Esophagus squamous epithelium (tissue), 5 donors: ENCODE measurements around the gene CHST12. TPM values are rescaled to one million over a fixed set of nuclear protein-coding genes. Genes with fewer than 3 reads are reported as not detected.
A peak's percentile ranks its signal among the peaks of the same experiment; 100 is the strongest.

Experiments used
- DNase-seq: peaks from one replicate; lab custom pipeline; 2025; lab: John Stamatoyannopoulos, UW
- H3K27ac ChIP-seq, 4 donors: fragments of 200-600 bp; sonication (generic); one replicate each; pipeline ENCODE4 v1.5.1; 2016 to 2019; ENCODE audit warnings: mild to moderate bottlenecking in 1 of 4
- H3K27me3 ChIP-seq, 4 donors: fragments of 200-600 bp; sonication (generic); 1 replicate in 3 of 4; 2 replicates in 1 of 4; pipeline versions ENCODE4 v1.5.1 to v1.6.0; 2017 to 2021; ENCODE audit warnings: antibody characterized with exemption in 1 of 4
- H3K36me3 ChIP-seq, 3 donors: fragments of 200-600 bp; sonication (generic); one replicate each; pipeline ENCODE4 v1.5.1; 2016 to 2019
- H3K4me1 ChIP-seq, 3 donors: fragments of 200-600 bp; sonication (generic); one replicate each; pipeline ENCODE4 v1.5.1; 2017 to 2019
- H3K4me3 ChIP-seq, 4 donors: fragments of 200-600 bp; sonication (generic); 1 replicate in 3 of 4; 2 replicates in 1 of 4; pipeline ENCODE4 v1.5.1; 2016 to 2019; ENCODE audit warnings: mild to moderate bottlenecking in 2 of 4, moderate library complexity in 1 of 4
- H3K9me3 ChIP-seq, 3 donors: fragments of 200-600 bp; sonication (generic); one replicate each; pipeline ENCODE4 v1.5.1; 2016 to 2019
- POLR2A ChIP-seq, 4 donors: fragments of 450-650 bp; IDR thresholded peaks; one replicate each; pipeline ENCODE4 v1.6.1; 2017; ENCODE audit warnings: antibody characterized with exemption in 4 of 4, mild to moderate bottlenecking in 4 of 4, moderate library complexity in 3 of 4
- WGBS, 2 donors: methylation state at CpG; one replicate each; pipeline ENCODE4 v1.1.5; 2018; 5-methylcytosine and 5-hydroxymethylcytosine counted together
- intact Hi-C: fragments of 100-400 bp; cut with DNase I; formaldehyde crosslinking; loops from one replicate; pipeline ENCODE4 v1.15.0; 2022
- total RNA-seq, 4 donors: library from RNA; depleted of rRNA; stranded (reverse); fragments of >200 nt; gene quantifications; one replicate each; pipeline ENCODE4 v1.1.0, GENCODE V29; 2016
- TF ChIP-seq, protein P1 (sequence below), 6 experiments: fragments of 450-650 bp in 4 of 6; fragments of 200-600 bp in 2 of 6; sonication (generic) in 2 of 6; IDR thresholded peaks; one replicate each; pipeline ENCODE4 v1.5.1; 2016 to 2019; ENCODE audit warnings: antibody characterized with exemption in 6 of 6, mild to moderate bottlenecking in 4 of 6, moderate library complexity in 4 of 6
- donor health status: DM: yes; HTN: yes; CAD: no.

CHST12 gene
- total RNA-seq, 4 donors from 2014 or later, result 1.5 to 11.8 (median 5.0) TPM

DNA sequence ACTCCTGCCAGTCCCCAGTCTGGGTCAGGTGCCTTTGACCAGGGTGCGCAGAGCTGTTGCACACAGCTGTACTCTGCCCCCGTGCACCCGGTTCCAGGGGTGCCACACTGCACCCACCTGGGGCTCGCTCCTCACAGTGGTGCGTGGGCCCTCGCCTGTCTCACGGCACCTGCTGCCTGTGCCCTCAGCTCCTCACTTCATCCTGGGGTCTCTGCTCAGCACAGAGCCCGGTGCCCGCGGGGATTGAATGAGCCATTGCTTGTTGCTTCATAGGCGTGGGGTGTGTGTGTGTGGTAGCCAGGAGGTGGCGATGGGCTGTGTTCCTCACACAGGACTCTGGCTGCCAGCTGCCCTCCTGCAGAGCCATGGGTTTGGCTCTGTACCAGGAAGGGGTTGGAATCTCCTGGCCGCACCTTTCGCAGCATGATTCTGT lies 30.3 kb upstream of the CHST12 start:
- Histone ChIP-seq H3K36me3 (peaks cover 60 to 97% (median 92%) of the 10 kb centered on the region in 3 donors), H3K27ac (no peak overlapping the region), H3K9me3 (no peaks in the 10 kb centered on the region), H3K4me3 (no peak overlapping the region), H3K27me3 (no peaks in the 10 kb centered on the region), H3K4me1 (no peaks in the 10 kb centered on the region)
- 87 to 93% methylated on average over 5 to 6 of the region's 14 CpGs for WGBS, 2 donors
- TF ChIP-seq POLR2A (IDR thresholded peaks at IDR 0.05), result no peak
- TF ChIP-seq, protein P1, sequence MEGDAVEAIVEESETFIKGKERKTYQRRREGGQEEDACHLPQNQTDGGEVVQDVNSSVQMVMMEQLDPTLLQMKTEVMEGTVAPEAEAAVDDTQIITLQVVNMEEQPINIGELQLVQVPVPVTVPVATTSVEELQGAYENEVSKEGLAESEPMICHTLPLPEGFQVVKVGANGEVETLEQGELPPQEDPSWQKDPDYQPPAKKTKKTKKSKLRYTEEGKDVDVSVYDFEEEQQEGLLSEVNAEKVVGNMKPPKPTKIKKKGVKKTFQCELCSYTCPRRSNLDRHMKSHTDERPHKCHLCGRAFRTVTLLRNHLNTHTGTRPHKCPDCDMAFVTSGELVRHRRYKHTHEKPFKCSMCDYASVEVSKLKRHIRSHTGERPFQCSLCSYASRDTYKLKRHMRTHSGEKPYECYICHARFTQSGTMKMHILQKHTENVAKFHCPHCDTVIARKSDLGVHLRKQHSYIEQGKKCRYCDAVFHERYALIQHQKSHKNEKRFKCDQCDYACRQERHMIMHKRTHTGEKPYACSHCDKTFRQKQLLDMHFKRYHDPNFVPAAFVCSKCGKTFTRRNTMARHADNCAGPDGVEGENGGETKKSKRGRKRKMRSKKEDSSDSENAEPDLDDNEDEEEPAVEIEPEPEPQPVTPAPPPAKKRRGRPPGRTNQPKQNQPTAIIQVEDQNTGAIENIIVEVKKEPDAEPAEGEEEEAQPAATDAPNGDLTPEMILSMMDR (IDR thresholded peaks at IDR 0.05), result peak in 1 of 6 experiments; percentile 8
- DNase-seq, result no peak
- intact Hi-C loops, result no loop called here

DNA sequence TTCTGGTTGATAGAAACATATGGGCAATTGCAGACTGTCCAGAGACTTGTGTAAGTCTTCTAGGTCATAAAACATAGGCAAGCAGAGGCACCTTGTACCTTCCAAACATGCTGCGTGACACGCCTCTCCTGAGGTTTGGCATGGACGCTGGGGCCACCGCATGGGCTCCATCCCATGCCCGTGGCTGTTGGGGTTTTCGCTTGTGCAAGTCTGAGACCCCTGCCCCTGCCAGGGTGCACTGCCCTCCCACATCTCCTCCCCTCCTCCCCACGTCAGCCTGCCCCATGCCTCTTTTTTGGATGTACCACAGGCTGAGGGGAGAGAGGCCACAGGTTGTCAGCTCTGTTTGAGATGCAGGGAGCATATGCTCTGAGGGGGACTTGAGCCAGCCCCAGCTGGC lies 29.8 kb upstream of the CHST12 start:
- Histone ChIP-seq H3K9me3 (no peaks in the 10 kb centered on the region), H3K36me3 (peaks cover 61 to 97% (median 92%) of the 10 kb centered on the region in 3 donors), H3K4me1 (no peaks in the 10 kb centered on the region), H3K4me3 (no peak overlapping the region), H3K27ac (no peak overlapping the region), H3K27me3 (no peaks in the 10 kb centered on the region)
- no peak for DNase-seq
- intact Hi-C loops, result no loop called here
- no peak for TF ChIP-seq POLR2A (IDR thresholded peaks at IDR 0.05)
- TF ChIP-seq, protein P1 (IDR thresholded peaks at IDR 0.05), result no peak
- WGBS, 2 donors, result 85% methylated on average over 3 to 6 of the region's 7 CpGs

DNA sequence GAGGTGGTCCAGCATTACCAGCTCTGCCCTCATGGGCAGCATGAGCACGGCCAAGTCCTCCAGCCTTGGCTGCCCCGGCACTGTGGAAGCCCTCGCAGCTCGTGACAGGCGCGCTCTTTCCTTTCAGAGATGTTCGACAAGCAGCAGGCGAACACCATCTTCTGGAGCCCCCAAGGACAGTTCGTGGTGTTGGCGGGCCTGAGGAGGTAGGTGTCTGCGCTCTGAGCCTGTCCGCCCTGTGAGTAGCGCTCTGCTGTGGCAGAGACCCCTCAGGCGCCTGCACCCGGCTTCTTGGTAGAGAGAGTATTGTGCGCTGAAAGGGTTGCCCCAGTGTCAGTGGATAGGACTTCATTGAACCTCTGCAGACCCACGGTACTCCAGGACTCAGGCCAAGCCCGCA lies 29.0 kb upstream of the CHST12 start:
- Histone ChIP-seq H3K4me1 (no peaks in the 10 kb centered on the region), H3K36me3 (peaks cover 69 to 97% (median 92%) of the 10 kb centered on the region in 3 donors), H3K4me3 (no peak overlapping the region), H3K27ac (no peak overlapping the region), H3K9me3 (no peaks in the 10 kb centered on the region), H3K27me3 (no peaks in the 10 kb centered on the region)
- WGBS, 2 donors, result 93 to 99% methylated on average over 3 to 16 of the region's 18 CpGs
- intact Hi-C loops, result no loop called here
- no peak for TF ChIP-seq POLR2A (IDR thresholded peaks at IDR 0.05)
- TF ChIP-seq, protein P1 (IDR thresholded peaks at IDR 0.05), result no peak
- DNase-seq, result no peak

DNA sequence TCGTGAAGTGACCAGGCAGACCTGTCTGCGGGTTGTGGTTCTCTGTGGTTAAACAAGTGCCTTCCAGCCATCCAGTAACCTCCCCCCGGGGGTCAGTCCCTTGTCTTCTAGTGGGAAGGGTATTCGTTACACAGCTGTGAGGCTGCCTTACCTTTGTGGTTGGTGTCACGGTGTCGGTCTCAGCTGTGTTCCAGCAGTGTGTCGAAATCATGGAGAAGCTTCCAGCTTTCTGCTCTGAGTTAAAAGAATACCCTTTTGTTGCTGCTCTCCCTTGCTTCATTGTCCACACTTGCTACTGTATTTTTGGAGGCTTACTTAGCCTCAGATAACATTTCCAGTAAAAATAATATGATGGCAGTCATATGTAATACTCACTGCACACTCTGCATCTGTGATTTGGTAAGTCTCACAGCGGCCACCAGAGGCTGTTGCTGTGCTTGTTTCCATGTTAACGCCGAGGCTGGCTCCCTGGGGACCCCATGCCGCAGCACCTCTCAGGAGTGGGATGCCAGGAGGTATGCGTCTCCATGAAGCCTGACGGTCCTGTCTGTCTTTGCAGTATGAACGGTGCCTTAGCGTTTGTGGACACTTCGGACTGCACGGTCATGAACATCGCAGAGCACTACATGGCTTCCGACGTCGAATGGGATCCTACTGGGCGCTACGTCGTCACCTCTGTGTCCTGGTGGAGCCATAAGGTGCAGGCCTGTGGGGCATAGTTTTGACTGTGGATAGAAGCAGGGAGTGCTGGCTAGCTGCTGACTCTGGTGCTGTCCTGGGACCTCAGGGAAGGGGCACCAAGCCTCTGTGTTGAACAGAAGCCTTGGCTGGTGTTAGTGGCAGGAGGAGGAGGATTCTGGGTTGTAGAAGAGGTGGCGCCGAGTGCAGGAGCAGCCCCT lies 28.3 kb upstream of the CHST12 start:
- Histone ChIP-seq H3K27me3 (no peaks in the 10 kb centered on the region), H3K4me1 (no peaks in the 10 kb centered on the region), H3K36me3 (peaks cover 72 to 97% (median 93%) of the 10 kb centered on the region in 3 donors), H3K4me3 (no peak overlapping the region), H3K27ac (no peak overlapping the region), H3K9me3 (no peaks in the 10 kb centered on the region)
- intact Hi-C loops, result no loop called here
- no peak for DNase-seq
- 92 to 96% methylated on average over 10 to 19 of the region's 26 CpGs for WGBS, 2 donors
- TF ChIP-seq, protein P1 (IDR thresholded peaks at IDR 0.05), result no peak
- TF ChIP-seq POLR2A (IDR thresholded peaks at IDR 0.05), result no peak
